ENCODE results near the gene CTU2.

DNA sequence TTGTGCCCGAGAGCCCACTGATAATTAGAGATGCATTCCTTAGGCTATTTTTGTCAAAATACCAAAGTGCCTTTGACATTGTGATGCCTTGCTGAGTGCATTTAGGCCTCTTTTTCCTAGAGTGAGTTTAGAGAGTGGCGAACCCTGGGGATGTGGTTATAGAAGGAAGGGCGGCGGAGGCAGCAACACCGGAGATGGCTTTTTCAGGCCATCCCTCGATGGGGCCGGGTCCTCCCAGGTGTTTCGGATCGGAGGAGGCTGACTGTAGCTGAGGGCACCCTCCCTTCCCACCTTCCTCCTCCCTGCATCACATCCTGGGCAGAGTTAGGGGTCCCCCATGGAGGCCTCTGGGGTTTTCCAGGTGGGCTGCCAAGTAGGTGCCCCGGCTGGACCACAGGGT, 13.4 kb upstream of the CTU2 start:
- TF ChIP-seq GATA3 (IDR thresholded peaks at IDR 0.05; ENCODE audit: low read depth, low read length) (no peak), GATA2 (IDR thresholded peaks at IDR 0.05; ENCODE audit: low read depth, low read length) (no peak)

Data from SH-SY5Y (cell line).